GM12875 (cell line): ENCODE measurements around the gene CHST1.

Experiments used
- H3K4me3 ChIP-seq: one replicate; pipeline ENCODE4 v1.5.1; 2011; ENCODE audit warnings: low read depth, low read length, control low read depth
- CTCF ChIP-seq: IDR thresholded peaks from 2 replicates; pipeline ENCODE4 v1.5.1; 2011; ENCODE audit warnings: low read depth, mild to moderate bottlenecking, control low read depth, inconsistent platforms, low read length, moderate library complexity, borderline replicate concordance; ENCODE audit not compliant: insufficient read depth

Gene CHST1

GRCh38 chr11:45665206-45665932 is at the start of gene CHST1:
TSS of gene CHST1 (minus strand) at chr11:45665622. CDS start at chr11:45650923, 14,699 bp downstream.
- TF ChIP-seq CTCF, result no peak
- no peak within 1 kb of the TSS for H3K4me3 ChIP-seq

- H3K4me3 ChIP-seq, result no peak overlapping the region
- TF ChIP-seq CTCF, result no peak
Observed at GRCh38 chr11:45713573-45713972, 48.2 kb upstream of the CHST1 start.

- TF ChIP-seq CTCF, result no peak
- H3K4me3 ChIP-seq, result no peak overlapping the region
Observed at GRCh38 chr11:45710561-45710960, 45.1 kb upstream of the CHST1 start.

GRCh38 chr11:45708887-45709663 is 43.7 kb upstream of the CHST1 start:
- no peak overlapping the region for H3K4me3 ChIP-seq
- no peak for TF ChIP-seq CTCF

GRCh38 chr11:45704635-45705034 is 39.2 kb upstream of the CHST1 start:
- no peak for TF ChIP-seq CTCF
- H3K4me3 ChIP-seq, result no peak overlapping the region

- no peak overlapping the region for H3K4me3 ChIP-seq
- no peak for TF ChIP-seq CTCF
Observed at GRCh38 chr11:45704133-45704532, 38.7 kb upstream of the CHST1 start.

- TF ChIP-seq CTCF, result no peak
- H3K4me3 ChIP-seq, result no peak overlapping the region
Observed at GRCh38 chr11:45702511-45702910, 37.1 kb upstream of the CHST1 start.
